ENCODE results near the gene OOSP4A.

OOSP4A gene

DNA sequence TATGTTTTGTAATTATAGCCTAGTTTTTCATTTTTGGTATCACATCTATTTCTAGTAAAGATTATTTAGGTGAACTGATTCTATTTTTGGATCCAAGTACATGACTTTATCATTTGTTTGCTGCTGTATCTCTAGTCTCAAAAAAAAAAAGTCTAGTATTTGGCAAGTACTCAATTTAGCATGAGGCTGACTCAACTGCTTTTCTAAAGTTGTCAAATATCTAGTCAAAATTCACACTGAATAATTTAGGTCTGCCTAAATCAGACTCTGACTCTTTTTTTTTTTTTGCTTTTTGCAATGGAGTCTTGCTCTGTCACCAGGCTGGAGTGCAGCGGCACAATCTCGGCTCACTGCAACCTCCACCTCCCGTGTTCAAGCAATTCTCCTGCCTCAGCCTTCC is 2.4 kb downstream of the OOSP4A start:
- TF ChIP-seq TAF1 (IDR thresholded peaks at IDR 0.05; ENCODE audit: low read depth) (no peak), EP300 (IDR thresholded peaks at IDR 0.05; ENCODE audit: borderline replicate concordance) (no peak)

DNA sequence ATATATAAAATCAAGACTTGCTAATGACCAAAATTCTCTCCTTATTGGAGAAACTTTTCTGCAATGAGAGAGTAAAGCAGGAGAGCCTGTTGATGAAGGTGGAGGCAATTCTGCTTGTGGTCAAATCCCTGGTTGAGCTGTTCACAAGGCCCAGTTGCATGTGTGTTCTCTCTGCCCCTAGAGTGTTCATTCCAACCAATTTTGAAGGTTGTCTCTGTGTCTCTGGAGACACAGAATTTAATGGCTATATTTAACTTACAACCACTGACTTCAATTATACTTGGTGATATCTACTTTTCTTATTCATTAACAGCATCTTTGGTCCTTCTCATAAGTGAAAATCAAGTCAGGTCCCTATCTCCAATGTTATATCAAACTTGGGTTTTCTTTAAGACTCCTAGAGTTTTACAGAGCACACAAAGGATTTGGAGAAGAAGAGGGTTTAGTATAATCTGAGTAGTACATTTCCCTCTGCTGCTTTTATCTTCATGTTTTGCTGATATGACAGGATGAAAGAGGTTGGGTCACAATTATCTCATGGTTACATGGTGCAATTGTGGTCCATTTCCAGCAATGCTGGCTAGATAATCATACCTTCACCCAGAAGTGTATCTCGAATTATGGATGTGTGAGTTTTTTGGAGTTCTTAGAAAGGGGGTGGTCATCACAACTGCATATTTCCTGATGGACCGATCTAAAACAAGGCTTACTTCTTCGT is 4.0 kb downstream of the OOSP4A start:
- TF ChIP-seq, protein P1, sequence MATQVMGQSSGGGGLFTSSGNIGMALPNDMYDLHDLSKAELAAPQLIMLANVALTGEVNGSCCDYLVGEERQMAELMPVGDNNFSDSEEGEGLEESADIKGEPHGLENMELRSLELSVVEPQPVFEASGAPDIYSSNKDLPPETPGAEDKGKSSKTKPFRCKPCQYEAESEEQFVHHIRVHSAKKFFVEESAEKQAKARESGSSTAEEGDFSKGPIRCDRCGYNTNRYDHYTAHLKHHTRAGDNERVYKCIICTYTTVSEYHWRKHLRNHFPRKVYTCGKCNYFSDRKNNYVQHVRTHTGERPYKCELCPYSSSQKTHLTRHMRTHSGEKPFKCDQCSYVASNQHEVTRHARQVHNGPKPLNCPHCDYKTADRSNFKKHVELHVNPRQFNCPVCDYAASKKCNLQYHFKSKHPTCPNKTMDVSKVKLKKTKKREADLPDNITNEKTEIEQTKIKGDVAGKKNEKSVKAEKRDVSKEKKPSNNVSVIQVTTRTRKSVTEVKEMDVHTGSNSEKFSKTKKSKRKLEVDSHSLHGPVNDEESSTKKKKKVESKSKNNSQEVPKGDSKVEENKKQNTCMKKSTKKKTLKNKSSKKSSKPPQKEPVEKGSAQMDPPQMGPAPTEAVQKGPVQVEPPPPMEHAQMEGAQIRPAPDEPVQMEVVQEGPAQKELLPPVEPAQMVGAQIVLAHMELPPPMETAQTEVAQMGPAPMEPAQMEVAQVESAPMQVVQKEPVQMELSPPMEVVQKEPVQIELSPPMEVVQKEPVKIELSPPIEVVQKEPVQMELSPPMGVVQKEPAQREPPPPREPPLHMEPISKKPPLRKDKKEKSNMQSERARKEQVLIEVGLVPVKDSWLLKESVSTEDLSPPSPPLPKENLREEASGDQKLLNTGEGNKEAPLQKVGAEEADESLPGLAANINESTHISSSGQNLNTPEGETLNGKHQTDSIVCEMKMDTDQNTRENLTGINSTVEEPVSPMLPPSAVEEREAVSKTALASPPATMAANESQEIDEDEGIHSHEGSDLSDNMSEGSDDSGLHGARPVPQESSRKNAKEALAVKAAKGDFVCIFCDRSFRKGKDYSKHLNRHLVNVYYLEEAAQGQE (IDR thresholded peaks at IDR 0.05; ENCODE audit: low read depth), result no peak
- TF ChIP-seq EGR1 (IDR thresholded peaks at IDR 0.05) (no peak), YY1 (IDR thresholded peaks at IDR 0.05; ENCODE audit: low read depth) (no peak), TEAD4 (IDR thresholded peaks at IDR 0.05) (no peak), TCF12 (IDR thresholded peaks at IDR 0.05; ENCODE audit: low read depth) (no peak), EP300 (IDR thresholded peaks at IDR 0.05; ENCODE audit: borderline replicate concordance) (no peak), NFIC (IDR thresholded peaks at IDR 0.05) (no peak), TAF1 (IDR thresholded peaks at IDR 0.05; ENCODE audit: low read depth) (no peak), RAD21 (IDR thresholded peaks at IDR 0.05; ENCODE audit: low read depth) (no peak), CREB1 (IDR thresholded peaks at IDR 0.05; ENCODE audit: low read depth) (no peak), FOXM1 (IDR thresholded peaks at IDR 0.05; ENCODE audit: borderline replicate concordance, low read depth) (no peak)
- TF ChIP-seq, protein P2, sequence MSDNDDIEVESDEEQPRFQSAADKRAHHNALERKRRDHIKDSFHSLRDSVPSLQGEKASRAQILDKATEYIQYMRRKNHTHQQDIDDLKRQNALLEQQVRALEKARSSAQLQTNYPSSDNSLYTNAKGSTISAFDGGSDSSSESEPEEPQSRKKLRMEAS (IDR thresholded peaks at IDR 0.05), result no peak

DNA sequence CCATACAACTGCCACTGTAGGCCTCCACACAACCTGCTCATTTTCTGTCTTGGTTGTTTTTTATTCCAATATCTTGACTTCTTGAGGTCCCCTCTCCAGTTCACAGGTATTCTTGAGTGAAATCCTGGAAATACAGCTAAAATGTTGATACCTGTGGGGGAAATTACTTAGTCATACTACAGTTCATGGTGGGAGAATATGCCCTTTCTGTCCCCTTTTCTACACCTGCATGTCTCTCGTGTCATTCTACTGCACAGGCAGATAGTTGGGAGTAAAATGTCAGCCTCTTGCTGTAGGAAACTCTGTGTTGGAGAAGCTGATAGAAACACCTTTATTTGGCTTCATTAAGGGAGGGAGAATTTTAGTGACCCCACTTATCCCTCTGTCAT is 4.6 kb downstream of the OOSP4A start:
- TF ChIP-seq TCF12 (IDR thresholded peaks at IDR 0.05; ENCODE audit: low read depth) (no peak), TEAD4 (IDR thresholded peaks at IDR 0.05) (no peak), EP300 (IDR thresholded peaks at IDR 0.05; ENCODE audit: borderline replicate concordance) (no peak)
- TF ChIP-seq, protein P2 (IDR thresholded peaks at IDR 0.05), result no peak

DNA sequence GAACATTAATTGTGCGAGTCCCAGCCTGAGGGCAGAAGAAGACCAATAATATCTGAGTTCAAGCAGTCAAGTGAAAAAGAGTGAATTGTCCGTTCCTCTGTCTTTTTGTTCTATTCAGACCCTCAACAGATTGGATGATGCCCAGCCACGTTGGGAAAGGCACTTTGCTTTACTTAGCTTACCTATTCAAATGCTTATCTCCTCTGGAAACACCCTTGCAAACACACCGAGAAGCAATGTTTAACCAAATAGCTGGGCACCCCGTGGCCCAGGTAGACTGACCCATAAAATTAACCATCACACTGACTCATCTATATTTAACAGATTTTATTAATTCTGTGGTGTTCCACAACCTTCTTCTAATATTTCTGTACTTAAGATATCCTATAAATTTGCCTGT is 9.3 kb downstream of the OOSP4A start:
- TF ChIP-seq ZBTB7A (IDR thresholded peaks at IDR 0.05; ENCODE audit: low read depth) (no peak), TEAD4 (IDR thresholded peaks at IDR 0.05) (no peak), FOXM1 (IDR thresholded peaks at IDR 0.05; ENCODE audit: borderline replicate concordance, low read depth) (no peak), TCF12 (IDR thresholded peaks at IDR 0.05; ENCODE audit: low read depth) (no peak), CEBPB (IDR thresholded peaks at IDR 0.05) (no peak), EGR1 (IDR thresholded peaks at IDR 0.05) (no peak), TAF1 (IDR thresholded peaks at IDR 0.05; ENCODE audit: low read depth) (no peak), CREB1 (IDR thresholded peaks at IDR 0.05; ENCODE audit: low read depth) (no peak), YY1 (IDR thresholded peaks at IDR 0.05; ENCODE audit: low read depth) (no peak), RAD21 (IDR thresholded peaks at IDR 0.05; ENCODE audit: low read depth) (no peak), NFIC (IDR thresholded peaks at IDR 0.05) (no peak), EP300 (IDR thresholded peaks at IDR 0.05; ENCODE audit: borderline replicate concordance) (no peak)
- TF ChIP-seq, protein P1 (IDR thresholded peaks at IDR 0.05; ENCODE audit: low read depth), result no peak
- TF ChIP-seq, protein P2 (IDR thresholded peaks at IDR 0.05), result no peak
- TF ChIP-seq, protein P3, sequence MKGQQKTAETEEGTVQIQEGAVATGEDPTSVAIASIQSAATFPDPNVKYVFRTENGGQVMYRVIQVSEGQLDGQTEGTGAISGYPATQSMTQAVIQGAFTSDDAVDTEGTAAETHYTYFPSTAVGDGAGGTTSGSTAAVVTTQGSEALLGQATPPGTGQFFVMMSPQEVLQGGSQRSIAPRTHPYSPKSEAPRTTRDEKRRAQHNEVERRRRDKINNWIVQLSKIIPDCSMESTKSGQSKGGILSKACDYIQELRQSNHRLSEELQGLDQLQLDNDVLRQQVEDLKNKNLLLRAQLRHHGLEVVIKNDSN (IDR thresholded peaks at IDR 0.05), result no peak

DNA sequence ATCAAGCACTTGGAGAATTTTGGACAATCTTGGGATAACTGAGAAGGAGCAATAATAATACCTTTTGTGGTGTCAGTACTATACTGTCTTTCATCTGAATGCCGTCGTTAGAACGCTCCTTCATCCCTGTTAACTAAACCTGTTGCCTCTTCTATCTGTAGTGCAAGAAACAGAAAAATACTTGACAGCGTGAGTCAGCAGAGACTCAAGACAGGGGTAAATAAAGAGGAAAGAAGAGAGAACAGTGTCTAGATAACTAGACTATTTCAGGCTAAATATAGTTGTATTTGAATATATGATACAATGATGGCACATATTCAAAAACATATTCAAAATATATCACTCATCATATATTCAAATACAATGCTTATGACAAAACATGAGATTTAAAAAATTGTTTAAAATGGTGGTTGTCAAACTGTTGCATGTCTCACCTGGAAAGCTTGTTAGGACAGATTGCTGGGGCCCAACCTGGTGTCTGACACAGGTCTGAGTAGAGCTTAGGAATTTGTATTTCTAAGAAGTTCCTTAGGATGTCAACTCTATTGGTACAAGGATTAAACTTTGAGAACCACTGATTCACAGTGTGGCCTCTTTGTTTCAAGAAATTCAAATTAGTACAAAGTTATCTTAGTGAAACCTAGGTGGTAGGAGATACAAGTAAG is 17.4 kb downstream of the OOSP4A start:
- TF ChIP-seq TAF1 (IDR thresholded peaks at IDR 0.05; ENCODE audit: low read depth) (no peak), EP300 (IDR thresholded peaks at IDR 0.05; ENCODE audit: borderline replicate concordance) (no peak), YY1 (IDR thresholded peaks at IDR 0.05; ENCODE audit: low read depth) (no peak), CEBPB (IDR thresholded peaks at IDR 0.05) (no peak), ZBTB7A (IDR thresholded peaks at IDR 0.05; ENCODE audit: low read depth) (no peak), FOXM1 (IDR thresholded peaks at IDR 0.05; ENCODE audit: borderline replicate concordance, low read depth) (no peak), NFIC (IDR thresholded peaks at IDR 0.05) (no peak), EGR1 (IDR thresholded peaks at IDR 0.05) (no peak)
- TF ChIP-seq, protein P3 (IDR thresholded peaks at IDR 0.05), result no peak

Data from Ishikawa (cell line).